Hematopoietic multipotent progenitor cell treated with erythropoietin and hydrocortisone succinate and interleukin-3 and kit ligand, for 8 days (in vitro differentiated cells): ENCODE measurements around the gene CCNY.
A peak's percentile ranks its signal among the peaks of the same experiment; 100 is the strongest.

Source experiments
- DNase-seq: peaks from one replicate; pipeline ENCODE4 v3.0.0-alpha.2; 2015

CCNY gene

DNA sequence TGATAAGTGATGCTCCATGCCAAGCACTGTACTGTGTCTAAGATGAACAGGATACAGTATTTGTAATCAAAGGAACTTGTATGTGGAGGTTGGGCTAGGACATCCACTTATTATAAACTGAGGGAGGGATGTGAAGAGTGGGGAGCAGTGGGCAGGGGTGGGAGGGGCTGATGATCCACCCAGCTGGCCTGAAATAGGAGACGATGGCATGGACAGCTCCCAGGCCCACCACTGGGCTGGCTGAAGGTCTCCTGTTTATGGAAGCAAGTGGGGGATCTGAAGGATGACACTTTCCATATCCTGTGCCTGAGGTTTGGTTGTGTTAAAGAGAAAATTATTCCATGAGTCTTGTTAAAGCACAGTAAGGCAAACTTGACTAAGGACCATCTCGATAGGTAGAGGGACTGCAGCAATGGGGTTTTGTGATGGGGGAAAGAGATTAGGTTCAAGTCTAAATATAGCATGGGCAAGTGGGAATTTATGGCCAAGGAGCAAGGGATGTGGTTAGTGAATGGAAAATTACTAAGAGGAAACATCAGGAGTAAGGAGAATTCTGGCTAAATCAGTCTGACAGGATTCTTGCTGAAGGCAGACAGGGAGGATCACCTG is 124.6 kb downstream of the CCNY start:
- no peak for DNase-seq

DNA sequence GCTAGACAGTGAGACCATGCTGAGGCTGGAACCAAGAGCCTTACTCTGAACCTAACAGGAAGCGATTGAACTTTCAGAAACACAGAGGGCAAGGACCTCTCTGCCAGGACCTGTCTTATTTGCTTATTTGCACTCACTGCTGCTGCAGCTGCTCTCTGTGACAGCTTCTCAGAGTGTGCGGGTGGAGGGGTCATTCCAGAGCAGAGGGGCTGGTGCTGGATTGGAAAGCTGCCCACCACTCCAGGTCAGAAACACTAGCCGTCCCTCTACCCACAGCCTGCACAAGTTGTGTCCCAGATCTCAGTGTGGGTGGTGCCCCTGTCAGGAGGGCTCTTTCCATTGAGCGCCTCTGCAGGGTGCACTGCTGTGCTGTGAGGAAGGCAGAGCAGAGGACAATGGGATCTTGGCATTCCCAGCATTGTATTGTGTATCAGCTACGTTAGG is 126.2 kb downstream of the CCNY start:
- DNase-seq: no peak

DNA sequence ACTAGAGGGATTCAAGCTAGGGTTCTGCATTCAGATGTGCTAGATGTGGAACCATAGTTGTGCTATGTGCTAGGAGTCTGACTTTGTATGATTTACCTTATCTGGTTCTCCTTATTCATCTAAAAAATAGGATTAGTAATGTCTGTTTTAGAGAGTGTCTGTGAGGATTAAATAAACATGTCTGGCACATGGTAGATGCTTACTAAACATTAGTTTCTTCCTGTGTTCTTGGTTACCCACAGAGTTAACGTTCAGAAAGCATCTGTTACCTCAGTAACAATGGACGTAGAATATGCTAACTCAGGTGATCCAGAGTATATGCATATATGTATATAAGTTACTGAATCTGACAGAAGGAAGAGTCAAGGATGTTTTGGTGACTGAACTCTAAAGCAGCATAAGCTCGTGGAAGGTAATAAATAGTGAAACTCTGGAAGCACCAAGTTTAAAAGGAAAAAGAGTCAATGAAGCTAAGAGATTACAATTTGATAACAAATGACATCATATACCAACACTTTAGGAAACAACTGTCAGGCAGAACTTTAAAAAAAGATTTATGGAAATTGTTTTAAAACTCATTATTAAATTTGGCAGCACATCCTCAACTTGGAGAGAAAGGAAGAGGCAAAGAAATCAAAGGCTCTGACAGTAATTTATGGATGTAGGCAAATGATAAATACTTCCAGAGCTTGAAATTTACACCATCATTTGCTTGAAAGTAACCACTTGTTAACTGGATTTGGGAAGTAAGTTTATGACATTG is 127.0 kb downstream of the CCNY start:
- DNase-seq: no peak

DNA sequence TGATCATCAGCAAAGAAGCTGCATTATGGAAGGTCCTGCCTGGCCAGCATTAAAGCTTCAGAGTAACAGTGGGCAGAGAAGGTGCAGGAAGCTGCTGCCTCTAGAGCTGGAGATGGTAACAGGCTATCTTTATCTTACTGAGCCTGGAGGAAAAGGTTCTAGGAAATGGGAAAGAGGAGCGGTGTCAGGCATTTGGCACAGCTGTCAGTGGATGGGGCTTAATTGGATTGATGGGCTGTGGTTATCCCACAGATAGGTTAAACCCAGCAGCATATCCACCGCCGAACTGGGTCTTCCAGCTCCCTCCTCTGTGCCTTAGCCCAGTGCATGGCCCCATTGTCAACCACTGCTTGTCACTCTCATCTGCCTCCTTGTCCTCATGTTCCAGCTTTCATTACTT is 127.6 kb downstream of the CCNY start:
- DNase-seq: no peak

DNA sequence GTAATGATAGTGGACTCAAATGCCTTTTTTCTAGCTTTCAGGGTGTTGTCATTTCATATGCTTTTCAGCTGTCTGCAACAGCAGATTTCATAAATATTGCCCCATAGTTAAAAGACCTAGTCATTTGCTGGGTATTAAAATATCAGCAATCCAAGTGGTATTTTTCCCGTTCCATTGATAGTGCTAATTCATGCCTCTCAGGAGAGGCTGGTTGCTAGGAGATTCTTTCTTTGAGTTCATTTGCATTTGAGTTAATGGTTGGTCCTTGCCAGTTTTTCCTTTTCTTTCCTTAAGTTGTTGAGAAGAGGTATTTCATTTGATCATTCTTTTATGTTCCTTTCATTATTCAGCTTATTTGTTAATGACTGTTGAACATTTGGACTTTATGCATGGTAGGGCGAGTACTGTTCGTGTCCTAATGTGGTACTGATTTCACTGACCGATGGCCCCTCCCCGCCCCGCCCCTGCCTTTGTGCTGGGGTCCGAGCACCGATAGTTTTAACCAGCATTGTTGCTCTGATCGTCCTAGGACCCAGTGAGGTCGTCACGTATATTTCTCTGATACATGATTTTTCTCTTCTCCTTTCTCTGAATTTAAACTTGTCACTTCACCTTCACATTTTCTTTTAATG is 128.6 kb downstream of the CCNY start:
- no peak for DNase-seq

DNA sequence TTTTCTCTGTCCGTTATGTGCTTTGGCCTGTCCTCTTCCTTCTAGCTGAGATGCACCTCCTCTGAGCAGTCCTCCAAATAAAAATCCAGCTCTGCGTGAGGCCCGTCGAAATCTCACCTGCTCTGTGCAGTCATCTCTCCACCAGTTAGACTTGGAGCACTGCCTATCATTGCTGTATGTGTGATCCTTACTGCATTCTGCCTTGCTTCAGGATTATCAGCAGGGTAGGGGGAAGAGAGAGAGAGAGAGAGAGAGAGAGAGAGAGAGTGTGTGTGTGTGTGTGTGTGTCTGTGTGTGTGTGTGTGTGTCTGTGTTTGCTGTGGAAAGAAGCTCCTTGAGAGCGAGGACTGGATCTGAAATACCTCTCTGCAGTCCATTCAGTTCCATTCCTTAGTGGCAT is 129.4 kb downstream of the CCNY start:
- DNase-seq: peak; percentile 26

DNA sequence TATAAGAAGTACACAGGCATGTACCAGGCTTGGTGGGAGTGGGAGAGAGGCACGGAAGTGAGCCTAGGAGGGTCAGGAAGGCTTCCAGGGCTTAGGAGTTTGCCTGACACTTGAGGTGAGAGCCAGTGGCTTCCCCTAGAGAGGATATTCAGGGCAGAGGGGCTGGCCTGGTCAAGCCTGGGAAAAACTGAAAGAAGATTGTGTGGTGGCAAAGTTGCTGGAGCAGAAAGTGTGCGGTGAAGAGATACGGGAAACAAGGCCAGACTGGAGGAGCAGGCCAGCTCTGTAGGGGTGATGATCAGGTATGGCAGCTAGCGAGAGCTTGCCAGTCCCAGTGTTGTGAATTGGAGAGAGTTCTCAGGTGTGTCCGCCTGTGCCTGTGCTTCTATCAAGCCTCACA is 129.9 kb downstream of the CCNY start:
- no peak for DNase-seq

DNA sequence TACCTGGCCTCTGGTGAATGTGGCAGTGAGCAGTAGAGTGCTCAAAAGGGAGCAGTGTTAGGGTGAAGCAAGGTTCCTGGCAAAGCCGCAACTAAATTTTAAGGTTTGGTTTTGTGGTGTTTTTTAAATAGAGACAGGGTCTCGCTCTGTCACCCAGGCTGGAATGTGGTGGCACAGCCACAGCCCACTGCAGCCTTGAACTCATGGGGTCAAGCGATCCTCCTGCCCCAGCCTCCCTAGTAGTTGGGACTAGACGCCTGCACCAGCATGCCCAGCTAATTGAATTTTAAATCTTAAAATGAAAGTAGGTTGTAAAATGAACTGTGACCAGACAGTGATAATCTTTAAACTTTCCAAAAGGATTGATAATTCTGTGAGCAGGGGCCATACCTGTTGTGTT is 130.4 kb downstream of the CCNY start:
- no peak for DNase-seq

DNA sequence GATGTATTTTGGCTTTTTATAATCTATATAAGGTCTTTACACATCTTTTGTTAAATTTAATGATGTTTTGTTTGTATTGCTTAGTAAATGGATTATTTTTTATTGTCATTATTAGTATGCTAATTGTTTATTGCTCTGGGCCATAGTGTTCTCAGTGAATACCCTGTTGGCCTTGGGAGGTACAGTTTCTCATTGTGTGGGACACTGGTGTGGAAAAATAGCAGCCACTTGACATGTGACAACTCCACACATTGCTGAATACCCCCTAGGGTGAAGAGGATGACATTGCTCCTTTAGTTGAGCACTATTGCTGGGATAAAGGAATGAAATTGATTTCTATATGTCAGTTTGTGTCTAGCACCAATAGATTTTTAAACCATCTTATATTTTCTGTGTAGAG is 130.9 kb downstream of the CCNY start:
- no peak for DNase-seq

DNA sequence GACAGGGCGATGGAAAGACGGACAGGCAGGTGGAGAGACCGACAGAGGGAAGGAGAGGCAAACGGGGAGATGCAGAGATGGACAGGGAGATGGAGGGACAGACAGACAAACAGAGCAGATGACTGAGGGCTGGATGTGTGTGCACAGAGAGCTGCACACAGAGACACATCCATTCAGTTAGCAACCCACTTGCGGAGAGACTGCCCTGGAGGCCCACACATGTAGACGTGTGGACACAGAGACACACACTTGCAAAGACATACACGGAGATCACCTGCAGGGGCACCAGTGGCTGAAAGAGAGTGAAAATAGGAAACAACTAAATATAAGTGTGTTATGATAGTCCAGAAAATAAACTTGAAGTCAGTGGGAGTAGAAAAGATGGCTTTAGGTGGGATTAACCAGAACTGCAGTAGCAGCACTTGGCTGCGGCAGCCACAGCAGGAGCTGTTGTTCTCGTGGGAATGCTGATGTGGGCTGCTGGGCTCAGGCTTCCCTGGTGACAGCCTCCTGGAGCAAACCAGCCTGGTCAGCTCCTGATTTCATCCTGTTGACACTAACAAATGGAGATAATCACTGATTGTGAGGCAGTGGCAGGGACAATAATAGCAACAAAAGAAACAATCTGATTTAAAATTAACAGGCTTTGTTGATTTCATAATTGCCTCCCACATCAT is 134.1 kb downstream of the CCNY start:
- no peak for DNase-seq

DNA sequence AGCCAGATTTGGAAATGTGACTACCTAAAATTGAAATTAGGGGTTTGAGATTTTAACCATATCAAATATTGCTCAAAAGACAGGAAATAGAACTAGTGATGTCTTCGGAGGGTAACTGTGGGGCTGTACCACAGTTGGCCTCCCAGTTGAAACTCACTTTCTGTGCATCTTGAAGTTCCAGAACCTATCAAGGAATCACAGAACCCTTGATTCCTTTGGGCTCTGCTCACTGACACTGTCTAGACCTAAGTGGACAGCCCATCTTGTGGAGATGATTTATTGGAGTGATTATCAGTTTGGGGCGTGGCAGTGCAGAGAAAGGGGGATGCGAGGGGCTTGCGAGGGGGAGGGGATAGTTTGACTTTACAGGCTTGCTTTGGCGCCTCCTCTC is 134.6 kb downstream of the CCNY start:
- DNase-seq: no peak

DNA sequence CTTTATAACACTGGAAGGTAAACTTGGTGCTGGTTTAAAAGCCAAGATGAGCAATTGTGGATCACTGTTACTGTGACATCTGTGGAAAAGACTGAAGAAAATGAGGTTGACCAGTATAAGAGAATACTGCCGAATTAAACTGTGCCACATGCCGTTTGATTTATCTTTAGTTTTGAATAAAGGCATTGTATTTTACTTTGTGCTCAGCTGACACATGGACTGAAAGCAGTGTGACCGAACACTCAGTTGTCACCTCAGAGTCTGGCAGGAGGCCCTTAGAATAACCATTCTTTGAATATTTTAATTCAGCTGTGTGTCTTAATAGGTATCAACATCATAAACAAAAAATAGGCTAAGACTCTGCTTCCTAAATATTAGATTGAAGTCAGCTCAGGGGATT is 135.1 kb downstream of the CCNY start:
- no peak for DNase-seq

DNA sequence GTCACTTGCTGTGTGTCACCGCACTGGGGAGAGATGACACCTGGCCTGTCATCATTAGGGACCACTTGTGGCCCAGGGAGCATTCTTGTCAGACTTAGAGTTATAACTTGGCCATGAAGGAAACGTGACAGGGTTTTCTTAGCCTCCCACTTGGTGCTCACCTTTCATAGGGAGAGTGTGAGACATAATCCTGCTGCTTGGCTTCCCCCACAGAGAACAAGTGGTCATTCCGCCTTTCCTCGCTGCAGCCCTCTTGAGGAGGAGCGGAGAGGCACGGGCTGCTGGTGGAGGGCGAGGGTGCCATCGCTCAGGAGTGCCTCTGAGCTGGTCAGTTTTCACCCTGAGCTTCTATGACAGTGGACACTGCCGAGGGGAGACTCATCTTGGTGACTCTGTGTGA is 143.8 kb downstream of the CCNY start:
- DNase-seq: no peak

DNA sequence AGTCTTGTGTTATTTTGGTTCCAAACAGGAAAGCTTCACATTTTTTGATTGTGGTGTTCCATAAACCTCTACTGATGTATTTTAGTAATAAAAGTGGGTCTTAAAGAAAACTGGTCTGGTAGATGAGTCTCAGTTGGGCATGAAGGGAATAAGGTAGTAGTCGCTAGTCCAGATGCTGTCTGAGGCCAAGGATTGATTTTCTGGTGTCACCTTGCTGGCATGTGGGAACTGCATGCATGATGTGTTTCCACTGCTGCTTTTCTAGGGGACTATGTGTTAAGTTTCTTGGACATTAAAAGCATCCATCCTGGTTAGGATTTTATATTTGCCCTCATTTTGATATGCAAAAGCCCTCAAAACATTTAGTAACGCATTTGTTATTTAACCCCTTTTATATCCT is 145.1 kb downstream of the CCNY start:
- no peak for DNase-seq

DNA sequence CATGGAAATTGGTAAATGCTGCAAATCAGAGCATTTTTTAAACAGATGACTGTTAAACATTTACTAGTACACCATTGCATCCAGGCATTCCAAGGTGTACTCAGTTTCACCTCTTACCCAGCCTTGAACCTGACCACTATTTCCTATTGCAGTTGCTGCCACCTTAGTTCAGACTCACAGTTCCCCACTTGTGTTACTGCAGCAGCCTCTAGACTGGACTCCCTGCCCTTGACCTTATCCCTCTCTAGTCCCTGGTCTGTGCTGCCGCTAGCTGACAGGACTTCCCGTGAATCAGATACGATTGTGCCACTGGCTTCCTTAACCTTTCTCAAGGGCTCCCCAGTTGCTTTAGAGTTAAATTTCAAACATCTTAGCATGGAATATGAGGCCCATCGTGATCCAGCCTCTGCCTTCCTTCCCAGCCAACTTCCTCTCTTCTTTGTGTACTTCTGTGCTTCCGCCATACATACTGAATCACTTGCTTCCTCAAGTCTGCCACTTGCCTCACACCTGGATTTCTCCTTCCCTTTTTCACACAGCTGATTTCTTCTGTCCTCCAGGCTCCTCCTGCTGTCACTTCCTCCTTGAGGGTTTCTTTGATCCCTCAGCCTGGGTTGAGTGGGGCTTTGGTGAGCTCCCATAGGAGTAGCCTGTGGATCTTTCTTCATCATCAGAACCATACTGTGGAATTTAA is 150.1 kb downstream of the CCNY start:
- DNase-seq: no peak

DNA sequence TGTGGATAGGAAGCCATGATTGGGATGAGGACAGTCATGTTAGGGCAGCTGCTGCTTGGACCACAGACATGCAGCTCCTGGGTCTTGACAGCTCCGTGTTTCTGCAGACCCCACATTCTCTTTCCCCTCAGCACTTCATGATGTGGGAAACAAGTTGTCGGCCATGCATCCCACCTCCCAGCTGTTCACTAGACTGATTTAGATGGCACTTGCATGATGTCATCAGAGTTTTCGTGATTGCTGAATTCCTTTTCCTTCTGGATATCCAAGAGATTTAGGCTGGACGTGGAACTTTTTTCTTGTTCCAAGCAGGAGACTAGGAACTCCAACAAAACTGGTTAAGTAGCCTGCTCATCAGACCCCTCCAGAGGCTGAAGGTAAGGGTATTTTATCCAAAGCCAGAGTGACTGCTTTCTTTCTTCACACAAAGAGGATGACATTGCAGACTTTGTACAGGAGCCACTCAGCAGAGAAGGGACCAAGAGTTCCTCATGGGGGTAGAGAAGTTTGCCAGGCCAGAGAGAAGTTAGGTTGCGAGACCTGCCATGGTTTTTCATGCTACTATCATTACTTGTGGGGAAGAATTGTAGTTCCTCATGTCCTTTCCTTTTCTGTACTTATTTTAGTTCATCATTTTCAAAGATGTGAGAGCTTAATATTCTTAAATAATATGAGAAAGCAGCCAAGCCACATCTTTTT is 151.2 kb downstream of the CCNY start:
- no peak for DNase-seq

DNA sequence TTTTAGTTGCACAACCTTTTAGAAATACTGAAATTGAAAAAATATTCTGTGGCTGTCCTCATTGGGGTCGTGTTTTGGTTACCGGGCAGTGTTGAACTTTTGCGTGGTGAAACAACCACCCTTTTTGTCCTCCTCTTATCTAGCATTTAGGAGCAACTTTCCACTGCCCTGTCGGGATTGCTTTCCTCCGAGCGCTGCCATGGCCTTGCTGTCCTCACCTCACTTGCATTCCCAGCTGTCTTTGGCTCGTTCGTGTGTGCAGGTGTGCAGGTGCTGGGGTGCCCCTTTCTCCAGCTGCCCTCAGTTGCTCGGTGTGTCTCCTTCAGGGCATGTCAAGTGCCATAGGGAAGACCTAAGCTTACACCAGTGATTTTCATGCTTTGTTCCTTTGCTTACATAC is 151.9 kb downstream of the CCNY start:
- DNase-seq: no peak

DNA sequence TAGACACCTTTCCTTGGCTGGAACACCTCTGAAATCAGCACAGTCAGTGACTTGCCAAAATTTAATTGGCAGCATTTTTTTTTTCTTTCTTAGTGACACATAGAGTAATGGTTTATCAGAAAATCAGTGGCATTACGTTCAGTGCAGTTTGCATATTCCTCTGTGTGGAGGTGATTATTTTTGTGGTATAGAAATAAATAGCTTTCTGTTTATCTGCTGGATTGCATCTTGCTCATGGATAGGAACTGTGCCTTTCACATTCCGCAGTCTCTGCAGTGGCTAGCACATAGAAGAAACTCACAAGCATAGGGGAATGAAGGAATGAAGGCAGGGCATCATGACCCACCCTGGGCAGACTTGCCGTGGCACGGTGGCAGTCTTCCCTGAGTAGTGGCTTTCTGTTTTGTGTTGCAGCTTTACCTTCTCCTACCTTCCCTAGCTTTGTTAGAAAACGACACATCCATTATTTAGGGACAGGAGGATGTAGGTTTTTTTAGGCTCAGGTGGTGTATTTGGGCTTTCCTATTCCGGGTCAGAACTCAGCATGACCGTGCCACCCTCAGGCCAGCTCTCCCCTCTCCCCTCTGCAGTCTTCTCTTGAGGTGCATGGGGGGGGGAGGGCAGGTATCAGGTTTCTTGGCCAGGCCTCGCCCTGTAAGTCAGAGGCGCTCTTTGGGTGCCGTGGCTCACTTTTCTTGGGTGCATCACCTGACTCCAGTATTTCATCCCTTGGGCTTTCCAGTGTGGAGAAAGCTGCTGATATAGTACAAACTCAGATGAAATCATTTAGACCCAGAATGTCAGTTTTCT is 156.3 kb downstream of the CCNY start:
- DNase-seq: peak; percentile 30

DNA sequence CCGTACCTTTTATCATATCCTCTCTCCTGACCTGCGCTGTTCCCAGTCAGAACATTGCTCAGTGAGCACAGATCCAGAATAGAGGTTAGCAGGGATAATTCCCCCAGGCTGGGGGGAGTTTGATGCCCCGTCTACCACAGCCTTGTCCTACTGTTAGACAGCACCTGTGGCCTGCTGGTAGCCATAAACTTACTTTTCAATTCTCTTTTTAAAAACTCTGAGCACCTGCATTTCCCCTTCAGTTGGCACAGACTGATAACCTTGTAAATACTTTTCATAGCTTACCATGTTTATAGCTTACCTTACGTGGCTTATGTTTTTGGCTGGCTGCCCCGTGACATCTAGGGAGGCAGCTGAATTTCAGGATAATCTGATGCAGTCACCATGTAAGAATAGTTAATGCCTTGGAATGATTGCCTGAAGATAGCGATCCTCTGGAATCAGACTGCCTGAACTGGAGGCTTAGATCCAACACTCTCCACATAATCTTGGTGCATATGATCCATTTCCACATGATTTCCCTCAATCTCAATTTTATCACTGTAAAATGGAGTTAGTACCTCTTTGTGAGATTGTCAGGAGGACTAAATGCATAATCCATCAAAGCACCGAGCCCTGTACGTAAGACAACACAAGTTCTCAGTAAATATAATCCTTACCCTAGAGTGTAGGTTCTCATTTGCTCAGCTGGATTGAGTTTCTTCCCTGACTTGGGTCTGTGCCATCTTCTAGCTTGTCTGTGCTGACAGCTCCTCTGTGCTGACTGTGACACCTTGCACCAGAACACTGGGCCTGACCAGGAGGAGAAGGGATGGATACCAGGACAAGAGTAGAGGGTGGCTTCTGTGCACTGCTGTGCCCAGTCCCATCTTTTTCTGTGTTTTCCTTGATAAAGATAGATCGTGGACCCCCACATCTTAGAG is 157.1 kb downstream of the CCNY start:
- DNase-seq: peak; percentile 12

DNA sequence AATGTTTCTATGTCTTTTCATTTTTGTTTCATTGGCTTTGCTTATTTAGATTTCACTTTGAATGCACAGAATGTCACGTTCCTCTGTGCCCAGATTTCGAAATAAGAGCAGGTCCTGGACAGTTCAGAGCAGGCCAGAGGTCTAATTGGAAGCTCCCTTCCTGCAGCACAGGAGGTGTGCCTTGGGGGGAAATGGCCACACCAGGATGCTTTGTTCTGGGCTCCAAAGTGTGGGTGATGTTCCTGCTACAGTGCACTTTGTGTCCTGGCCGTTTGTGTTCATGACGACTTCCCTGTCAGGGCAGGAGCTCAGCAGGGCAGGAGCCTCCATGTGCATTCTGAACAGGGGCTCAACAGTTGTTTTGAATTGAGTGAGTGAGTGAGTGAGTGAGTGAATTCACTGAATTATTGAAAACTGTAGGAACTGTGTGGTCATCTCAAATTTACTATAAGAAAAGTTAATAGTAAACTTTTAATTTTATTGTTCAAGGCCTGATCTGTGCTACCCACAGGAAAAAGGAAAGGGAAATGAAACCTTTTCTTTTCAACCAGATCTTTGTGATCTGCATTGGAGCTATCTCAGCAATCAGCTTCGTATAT is 159.3 kb downstream of the CCNY start:
- no peak for DNase-seq
